Neuronal stem cell (in vitro differentiated cells): ENCODE measurements around the gene PTPRZ1.

ENCODE experiments used
- DNase-seq: peaks from one replicate; pipeline ENCODE4 v3.0.0-alpha.2; 2013; ENCODE audit warnings: low spot score
- H2AFZ ChIP-seq: one replicate; pipeline ENCODE4 v1.6.1; 2013; ENCODE audit warnings: mild to moderate bottlenecking, low read length, inconsistent platforms
- H2AK5ac ChIP-seq: 2 replicates; pipeline ENCODE4 v1.6.1; 2013; ENCODE audit warnings: low read depth, mild to moderate bottlenecking, inconsistent platforms, low read length, moderate library complexity, mixed read lengths
- H2BK120ac ChIP-seq: 2 replicates; pipeline ENCODE4 v1.6.1; 2013; ENCODE audit warnings: low read depth, mild to moderate bottlenecking, inconsistent platforms, low read length, moderate library complexity, mixed read lengths
- H2BK12ac ChIP-seq: one replicate; pipeline ENCODE4 v1.6.1; 2013; ENCODE audit warnings: low read length, inconsistent platforms
- H2BK15ac ChIP-seq: 2 replicates; pipeline ENCODE4 v1.6.1; 2013; ENCODE audit warnings: mild to moderate bottlenecking, low read length, inconsistent platforms, mixed read lengths
- H2BK5ac ChIP-seq: one replicate; pipeline ENCODE4 v1.6.1; 2013; ENCODE audit warnings: inconsistent platforms, mild to moderate bottlenecking, low read length, moderate library complexity
- H3K14ac ChIP-seq: one replicate; pipeline ENCODE4 v1.6.1; 2013; ENCODE audit warnings: low read length, inconsistent platforms
- H3K18ac ChIP-seq: 2 replicates; pipeline ENCODE4 v1.6.1; 2013; ENCODE audit warnings: low read length, inconsistent platforms
- H3K23ac ChIP-seq: 2 replicates; pipeline ENCODE4 v1.6.1; 2013; ENCODE audit warnings: low read depth, mild to moderate bottlenecking, mixed read lengths, low read length, inconsistent platforms; ENCODE audit not compliant: poor library complexity
- H3K27ac ChIP-seq: replicated peaks from 3 replicates; pipeline ENCODE4 v1.5.1; 2013; ENCODE audit warnings: low read length, inconsistent platforms
- H3K27me3 ChIP-seq, 3 experiments: 2 replicates each; pipeline ENCODE4 v1.6.1; 2013; ENCODE audit warnings: low read length in 3 of 3, mild to moderate bottlenecking in 2 of 3, inconsistent platforms in 1 of 3, low read depth in 1 of 3, mixed read lengths in 1 of 3, moderate library complexity in 1 of 3; ENCODE audit not compliant: control insufficient read depth in 3 of 3, insufficient read depth in 3 of 3
- H3K36me3 ChIP-seq, 2 donors: replicated peaks in 1 of 2; 2 replicates each; pipeline ENCODE4 v1.6.1; 2013; ENCODE audit warnings: low read length in 2 of 2; ENCODE audit not compliant: control insufficient read depth in 2 of 2, insufficient read depth in 2 of 2
- H3K4ac ChIP-seq: 2 replicates; pipeline ENCODE4 v1.6.1; 2013; ENCODE audit warnings: inconsistent platforms, mild to moderate bottlenecking, low read length, moderate library complexity
- H3K4me1 ChIP-seq, 2 donors: 1 replicate in 1 of 2; 2 replicates in 1 of 2; pipeline ENCODE4 v1.6.1; 2013; ENCODE audit warnings: low read length in 2 of 2, low read depth in 1 of 2; ENCODE audit not compliant: control insufficient read depth in 2 of 2, insufficient read depth in 1 of 2
- H3K4me2 ChIP-seq: one replicate; pipeline ENCODE4 v1.6.1; 2013; ENCODE audit warnings: mild to moderate bottlenecking, low read length, inconsistent platforms; ENCODE audit not compliant: insufficient read depth, poor library complexity, severe bottlenecking
- H3K4me3 ChIP-seq, 2 donors: 2 replicates each; pipeline ENCODE4 v1.5.1; 2013; ENCODE audit warnings: low read length in 2 of 2, mild to moderate bottlenecking in 2 of 2, inconsistent platforms in 1 of 2, moderate library complexity in 1 of 2
- H3K79me1 ChIP-seq: one replicate; pipeline ENCODE4 v1.6.1; 2013; ENCODE audit warnings: low read depth, mild to moderate bottlenecking, inconsistent platforms, low read length, moderate library complexity
- H3K9ac ChIP-seq: one replicate; pipeline ENCODE4 v1.6.1; 2013; ENCODE audit warnings: mild to moderate bottlenecking, low read depth, low read length, inconsistent platforms; ENCODE audit not compliant: poor library complexity
- H3K9me3 ChIP-seq, 2 donors: replicated peaks in 1 of 2; 2 replicates each; pipeline versions ENCODE3 to v1.6.1; 2013; ENCODE audit warnings: low read length in 2 of 2, mild to moderate bottlenecking in 2 of 2, inconsistent platforms in 1 of 2, low read depth in 1 of 2, mixed read lengths in 1 of 2, moderate library complexity in 1 of 2; ENCODE audit not compliant: control insufficient read depth in 2 of 2, insufficient read depth in 1 of 2
- H4K8ac ChIP-seq: one replicate; pipeline ENCODE4 v1.6.1; 2013; ENCODE audit warnings: low read depth, mild to moderate bottlenecking, inconsistent platforms, low read length, moderate library complexity
- H4K91ac ChIP-seq: one replicate; pipeline ENCODE4 v1.6.1; 2013; ENCODE audit warnings: low read length, low read depth, mild to moderate bottlenecking, inconsistent platforms; ENCODE audit not compliant: poor library complexity
- WGBS, 2 donors: extraction: QIAGEN DNeasy Blood & Tissue Kit; methylation state at CpG; one replicate each; pipeline ENCODE4 v1.1.7; 2013; ENCODE audit warnings: missing lambda C conversion rate in 2 of 2, mixed read lengths in 1 of 2; ENCODE audit not compliant: insufficient read length in 2 of 2, insufficient replicate concordance in 1 of 2; ENCODE audit errors: extremely low coverage in 2 of 2; 5-methylcytosine and 5-hydroxymethylcytosine counted together

Gene PTPRZ1

GRCh38 chr7:121931149-121931902 lies 58.4 kb downstream of the PTPRZ1 start:
- no CpG with 5 or more reads among the region's 1 CpG for WGBS, 2 donors
- H2BK15ac ChIP-seq = no peak overlapping the region
- H2AK5ac ChIP-seq = no peak overlapping the region
- no peak overlapping the region for H3K18ac ChIP-seq
- H3K27me3 ChIP-seq = no peaks in the 10 kb centered on the region
- H3K4me3 ChIP-seq = no peak overlapping the region
- H3K4ac ChIP-seq = no peak overlapping the region
- H3K4me1 ChIP-seq = peaks cover 4 to 9% of the 10 kb centered on the region in 2 donors
- peaks cover 1 to 14% of the 10 kb centered on the region in 2 donors for H3K9me3 ChIP-seq
- H3K79me1 ChIP-seq = peaks cover 1% of the 10 kb centered on the region
- no peak overlapping the region for H3K14ac ChIP-seq
- H3K4me2 ChIP-seq = no peak overlapping the region
- no peak overlapping the region for H2AFZ ChIP-seq
- no peak overlapping the region for H3K23ac ChIP-seq
- H2BK120ac ChIP-seq = no peak overlapping the region
- peaks cover 2 to 91% of the 10 kb centered on the region in 2 donors for H3K36me3 ChIP-seq
- H3K9ac ChIP-seq = no peak overlapping the region
- H4K8ac ChIP-seq = no peak overlapping the region
- peak overlapping the region; percentile 4 for H3K27ac ChIP-seq
- no peak overlapping the region for H2BK5ac ChIP-seq
- no peak overlapping the region for H2BK12ac ChIP-seq
- H4K91ac ChIP-seq = no peak overlapping the region
- DNase-seq = no peak

GRCh38 chr7:121932768-121933167 lies 59.8 kb downstream of the PTPRZ1 start:
- Histone ChIP-seq H3K14ac (no peak overlapping the region), H3K4me2 (no peak overlapping the region), H3K79me1 (peaks cover 1% of the 10 kb centered on the region)

GRCh38 chr7:121936951-121937623 lies 64.1 kb downstream of the PTPRZ1 start:
- H3K4me2 ChIP-seq = no peak overlapping the region
- no peak overlapping the region for H2BK15ac ChIP-seq
- H3K9me3 ChIP-seq = peaks cover 0 to 11% of the 10 kb centered on the region in 2 donors
- peaks cover 23 to 33% of the 10 kb centered on the region in 2 donors for H3K4me1 ChIP-seq
- no peaks in the 10 kb centered on the region for H3K27me3 ChIP-seq
- no peak overlapping the region for H2BK120ac ChIP-seq
- H4K91ac ChIP-seq = no peak overlapping the region
- peak overlapping the region; percentile 12 for H2AK5ac ChIP-seq
- no CpG with 5 or more reads among the region's 6 CpGs for WGBS, 2 donors
- peaks cover 0 to 82% of the 10 kb centered on the region in 2 donors for H3K36me3 ChIP-seq
- H3K27ac ChIP-seq = peak overlapping the region; percentile 21
- no peak overlapping the region for H3K4ac ChIP-seq
- no peak overlapping the region for H2AFZ ChIP-seq
- H2BK5ac ChIP-seq = no peak overlapping the region
- no peak overlapping the region for H3K9ac ChIP-seq
- no peak overlapping the region for H2BK12ac ChIP-seq
- peak overlapping the region; percentile 59 for H3K18ac ChIP-seq
- no peak overlapping the region for H3K14ac ChIP-seq
- no peak for DNase-seq
- H3K23ac ChIP-seq = no peak overlapping the region
- no peak overlapping the region for H3K4me3 ChIP-seq
- no peak overlapping the region for H4K8ac ChIP-seq
- no peaks in the 10 kb centered on the region for H3K79me1 ChIP-seq

More at GRCh38 chr7:121932768-121933167, 59.8 kb downstream of the PTPRZ1 start:
- H2AFZ ChIP-seq = no peak overlapping the region
- H3K18ac ChIP-seq = no peak overlapping the region
- H4K8ac ChIP-seq = no peak overlapping the region
- no peak overlapping the region for H2BK120ac ChIP-seq
- no peak overlapping the region for H2AK5ac ChIP-seq
- H3K4ac ChIP-seq = no peak overlapping the region
- H3K27ac ChIP-seq = no peak overlapping the region
- H4K91ac ChIP-seq = no peak overlapping the region
- no peak overlapping the region for H2BK12ac ChIP-seq
- H2BK5ac ChIP-seq = no peak overlapping the region
- H3K36me3 ChIP-seq = peaks cover 2 to 97% of the 10 kb centered on the region in 2 donors
- no peak overlapping the region for H2BK15ac ChIP-seq
- H3K23ac ChIP-seq = no peak overlapping the region
- H3K9me3 ChIP-seq = peaks cover 1 to 14% of the 10 kb centered on the region in 2 donors
- WGBS, 2 donors = no CpG with 5 or more reads among the region's 1 CpG
- H3K4me1 ChIP-seq = peaks cover 9 to 13% of the 10 kb centered on the region in 2 donors
- no peak for DNase-seq
- no peak overlapping the region for H3K9ac ChIP-seq
- no peak overlapping the region for H3K4me3 ChIP-seq
- H3K27me3 ChIP-seq = no peaks in the 10 kb centered on the region

GRCh38 chr7:121938429-121938996 lies 65.6 kb downstream of the PTPRZ1 start:
- Histone ChIP-seq H3K14ac (no peak overlapping the region), H3K36me3 (peaks cover 0 to 78% of the 10 kb centered on the region in 2 donors), H3K27ac (peak overlapping the region; percentile 37), H3K23ac (no peak overlapping the region), H2BK12ac (no peak overlapping the region), H3K4ac (no peak overlapping the region), H3K9ac (no peak overlapping the region), H3K9me3 (peaks cover 0 to 4% of the 10 kb centered on the region in 2 donors), H2AFZ (no peak overlapping the region), H3K4me2 (no peak overlapping the region), H3K27me3 (no peaks in the 10 kb centered on the region), H4K8ac (no peak overlapping the region), H2BK15ac (no peak overlapping the region), H3K4me3 (no peak overlapping the region), H2BK5ac (no peak overlapping the region), H2AK5ac (no peak overlapping the region), H3K4me1 (peaks cover 23 to 35% of the 10 kb centered on the region in 2 donors), H3K18ac (no peak overlapping the region), H2BK120ac (no peak overlapping the region), H3K79me1 (no peaks in the 10 kb centered on the region), H4K91ac (no peak overlapping the region)
- DNase-seq = no peak
- no CpG with 5 or more reads among the region's 4 CpGs for WGBS, 2 donors
